ENCODE results near the gene LGALS7B. TPM values are rescaled to one million over a fixed set of nuclear protein-coding genes. Genes with fewer than 3 reads are reported as not detected.

Gene LGALS7B
- total RNA-seq: not detected in 2 replicates

DNA sequence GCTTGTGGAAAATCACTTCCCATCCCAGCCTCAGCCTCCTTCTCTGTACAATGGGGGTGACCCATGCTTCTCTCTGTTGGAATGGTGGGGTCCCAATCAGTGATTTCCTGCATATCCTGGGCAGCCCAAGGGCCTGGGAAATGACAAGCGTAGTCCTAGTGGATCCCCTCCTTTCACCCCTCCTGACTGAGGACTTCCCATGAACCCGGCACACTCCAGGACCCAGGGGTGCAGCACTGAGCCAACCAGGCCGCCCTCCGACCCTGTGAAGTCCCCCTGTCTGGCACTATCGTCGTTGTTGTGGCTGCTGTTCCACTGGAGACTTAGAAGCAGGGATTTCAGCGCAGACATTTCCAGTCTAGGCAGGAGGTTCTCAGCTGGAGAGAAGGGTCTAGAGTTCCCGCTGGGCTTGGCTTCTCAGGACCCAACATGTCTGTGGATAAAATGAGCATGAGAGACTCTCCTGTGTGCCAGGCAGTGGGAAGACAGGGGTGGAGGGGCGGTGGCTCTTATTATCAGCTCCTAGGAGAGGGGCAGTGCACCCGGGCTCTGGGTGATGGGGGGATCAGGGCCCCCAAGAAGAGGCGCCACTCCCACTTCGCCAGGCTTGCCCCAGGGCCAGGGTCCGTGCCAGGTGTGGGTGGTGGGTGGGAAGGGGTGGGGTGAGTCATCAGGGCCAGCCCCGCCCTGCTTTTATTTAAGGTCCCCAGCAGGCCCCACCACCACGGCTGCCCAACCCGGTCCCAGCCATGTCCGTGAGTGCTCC lies at the start of gene LGALS7B:
Gene LGALS7B (plus strand): TSS at position 723 of the 766 bp plus-strand sequence. CDS start 27 bp downstream, at position 750.

DNA sequence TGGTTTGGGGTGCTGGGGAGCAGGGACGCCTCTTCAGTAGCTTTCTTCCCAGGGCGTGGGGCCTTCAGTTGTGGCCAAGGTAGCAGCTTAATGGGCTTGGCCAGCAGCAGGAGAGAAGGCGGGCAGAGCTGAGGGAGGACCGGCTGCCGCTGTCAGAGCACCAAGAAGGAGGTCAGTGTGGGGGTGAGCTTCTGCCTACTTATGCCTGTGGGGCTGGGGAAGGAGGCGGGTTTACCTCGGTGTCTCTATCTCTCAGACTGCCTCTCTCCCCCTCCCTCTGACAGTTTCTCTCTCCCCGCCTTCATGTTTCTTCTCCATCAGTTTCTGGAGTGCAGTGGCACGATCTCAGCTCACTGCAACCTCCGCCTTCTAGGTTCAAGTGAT lies 44.7 kb upstream of the LGALS7B start, which contains the start of gene CAPN12:
Gene CAPN12 (minus strand): TSS at position 177 of the 384 bp plus-strand sequence. CDS start 309 bp downstream, outside the sequence.

DNA sequence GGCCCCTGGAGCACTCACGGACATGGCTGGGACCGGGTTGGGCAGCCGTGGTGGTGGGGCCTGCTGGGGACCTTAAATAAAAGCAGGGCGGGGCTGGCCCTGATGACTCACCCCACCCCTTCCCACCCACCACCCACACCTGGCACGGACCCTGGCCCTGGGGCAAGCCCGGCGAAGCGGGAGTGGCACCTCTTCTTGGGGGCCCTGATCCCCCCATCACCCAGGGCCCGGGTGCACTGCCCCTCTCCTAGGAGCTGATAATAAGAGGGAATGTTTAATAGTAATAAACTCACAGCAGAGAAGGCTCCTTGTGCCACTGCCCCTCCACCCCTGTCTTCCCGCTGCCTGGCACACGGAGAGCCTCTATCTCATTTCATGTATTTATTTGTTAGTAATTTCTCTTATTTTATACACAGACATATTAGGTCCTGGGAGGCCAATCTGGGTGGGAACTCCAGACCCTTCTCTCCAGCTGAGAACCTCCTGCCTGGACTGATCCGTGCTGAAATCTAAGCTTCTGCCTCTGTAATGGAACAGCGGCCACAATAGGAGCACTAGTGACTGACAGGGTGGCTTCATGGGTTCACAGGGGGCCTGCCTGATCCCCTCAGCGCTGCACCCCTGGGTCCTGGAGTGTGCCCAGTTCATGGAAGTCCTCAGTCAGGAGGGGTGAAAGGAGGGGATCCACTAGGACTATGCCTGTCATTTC lies 15.4 kb upstream of the LGALS7B start, which contains the start of gene LGALS7:
Gene LGALS7 (minus strand): TSS at position 49 of the 709 bp plus-strand sequence. CDS start 25 bp downstream, at position 24.

DNA sequence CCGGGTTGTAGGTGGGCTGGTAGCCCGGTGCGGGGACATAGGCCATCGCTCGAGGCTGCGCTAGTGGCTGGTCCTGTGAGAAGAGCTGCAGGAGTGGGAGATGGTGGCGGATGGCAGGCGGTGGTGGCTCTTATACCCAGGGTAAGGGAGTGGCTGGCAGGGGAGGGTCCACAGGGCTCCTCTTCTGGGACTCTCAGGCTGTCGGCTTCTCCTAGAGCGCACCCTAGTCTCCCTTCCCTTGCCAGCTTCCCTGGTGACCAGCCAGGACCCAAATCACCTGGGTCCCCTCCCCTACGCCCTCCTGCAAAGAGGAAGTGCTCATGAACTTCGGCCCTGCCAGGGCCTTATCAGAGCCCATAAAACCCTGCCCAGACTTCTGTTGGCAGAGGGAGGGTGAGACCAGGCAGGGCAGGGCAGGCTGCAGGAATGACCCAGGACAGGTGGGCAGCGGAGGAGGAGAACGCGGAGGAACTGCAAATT lies 23.9 kb downstream of the LGALS7B start, which contains the start of gene LGALS4:
Gene LGALS4 (minus strand): TSS at position 105 of the 480 bp plus-strand sequence. CDS start 59 bp downstream, at position 46.

Other genes with a start within 250 kb of the LGALS7B start
- gene MAP4K1, start 171.2 kb upstream of the LGALS7B start, total RNA-seq: 0.16 and 0.90 TPM in 2 replicates
- 443 and 497 TPM in 2 replicates for gene EIF3K, start 170.0 kb upstream of the LGALS7B start, total RNA-seq
- 309 and 476 TPM in 2 replicates for gene ACTN4, start 141.6 kb upstream of the LGALS7B start, total RNA-seq
- 2.8 TPM in 1 of 2 replicates, not detected in the other for gene CAPN12, start 44.7 kb upstream of the LGALS7B start, total RNA-seq
- not detected in 2 replicates for gene LGALS7, start 15.7 kb upstream of the LGALS7B start, total RNA-seq
- not detected in 2 replicates for gene LGALS4, start 23.7 kb downstream of the LGALS7B start, total RNA-seq
- 61.9 and 89.9 TPM in 2 replicates for gene ECH1, start 42.6 kb downstream of the LGALS7B start, total RNA-seq
- 179 and 198 TPM in 2 replicates for gene HNRNPL, start 60.8 kb downstream of the LGALS7B start, total RNA-seq
- 1.5 and 2.3 TPM in 2 replicates for gene RINL, start 89.1 kb downstream of the LGALS7B start, total RNA-seq
- 56.7 and 57.2 TPM in 2 replicates for gene SIRT2, start 110.4 kb downstream of the LGALS7B start, total RNA-seq
- gene NFKBIB, start 110.8 kb downstream of the LGALS7B start, total RNA-seq: 15.3 and 18.0 TPM in 2 replicates
- gene CCER2, start 123.0 kb downstream of the LGALS7B start, total RNA-seq: not detected in 2 replicates
- 15.5 and 22.0 TPM in 2 replicates for gene SARS2, start 141.6 kb downstream of the LGALS7B start, total RNA-seq
- 32.2 and 33.8 TPM in 2 replicates for gene MRPS12, start 141.7 kb downstream of the LGALS7B start, total RNA-seq
- gene FBXO17, start 186.5 kb downstream of the LGALS7B start, total RNA-seq: 18.4 and 26.2 TPM in 2 replicates
- gene FBXO27, start 243.3 kb downstream of the LGALS7B start, total RNA-seq: 0.18 and 0.49 TPM in 2 replicates